GM18499 (cell line): ENCODE data around the gene EXOC1.

Experiments used
- ATAC-seq: cut with Tn5 transposase; IDR thresholded peaks from one replicate; pipeline ENCODE4 v1.9.1; 2021; ENCODE audit warnings: moderate number of reproducible peaks; ENCODE audit not compliant: insufficient read depth, unreplicated experiment

Gene EXOC1

DNA sequence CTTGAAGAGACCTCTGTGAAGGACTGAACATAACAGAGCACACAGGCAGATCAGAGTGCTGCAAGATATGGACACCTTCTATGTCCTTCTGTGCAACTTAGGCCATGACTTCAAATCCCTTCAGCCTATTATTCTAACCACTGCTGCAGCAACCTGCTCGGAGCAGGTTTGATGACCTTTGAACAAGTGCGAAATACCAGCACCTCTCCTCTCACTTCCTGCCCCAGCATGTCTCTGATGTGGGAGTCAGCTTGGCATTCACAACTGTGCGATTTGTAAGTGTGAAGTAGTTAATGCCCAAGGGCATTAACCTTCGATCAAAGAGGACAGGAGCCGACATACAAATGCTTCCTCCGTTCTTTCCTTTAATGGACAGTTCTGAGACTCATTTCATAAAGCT lies 1.6 kb upstream of the EXOC1 start:
- no peak for ATAC-seq

DNA sequence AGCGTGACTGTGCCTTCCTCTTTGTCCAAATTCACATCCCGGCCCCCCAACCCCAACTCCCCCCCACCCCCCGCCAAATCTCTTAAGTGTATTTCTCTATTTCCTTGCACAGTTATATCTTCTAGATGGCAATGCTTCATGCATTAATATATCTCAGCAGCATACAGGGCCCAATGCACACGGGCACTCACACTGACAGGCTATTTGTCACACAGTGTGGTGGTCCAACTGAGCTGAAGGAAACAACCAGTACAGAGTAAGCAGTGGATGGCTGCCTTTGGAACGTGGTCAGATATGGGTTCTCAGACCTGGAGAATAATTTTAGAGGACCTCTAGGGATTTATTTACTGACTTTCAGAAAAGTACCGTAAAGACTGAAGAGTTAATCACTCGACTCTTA lies 681 bp downstream of the EXOC1 start:
- no peak for ATAC-seq

DNA sequence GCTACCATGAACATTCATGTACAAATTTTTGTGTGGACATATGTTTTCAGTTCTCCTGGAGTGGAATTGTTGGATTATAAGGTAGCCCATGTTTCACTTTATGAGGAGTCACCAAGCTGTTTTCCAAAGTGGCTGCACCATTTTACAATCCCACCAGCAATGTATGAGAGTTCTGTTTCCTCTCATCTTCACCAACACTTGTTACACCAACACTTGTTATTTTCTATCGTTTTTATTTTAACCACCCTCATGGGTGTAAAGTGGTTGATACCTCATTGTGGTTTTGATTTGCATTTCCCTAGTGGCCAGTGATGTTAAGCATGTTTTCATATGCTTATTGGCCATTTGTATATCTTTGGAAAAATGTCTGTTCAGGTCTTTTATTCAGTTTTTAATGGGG lies 4.1 kb downstream of the EXOC1 start:
- no peak for ATAC-seq

DNA sequence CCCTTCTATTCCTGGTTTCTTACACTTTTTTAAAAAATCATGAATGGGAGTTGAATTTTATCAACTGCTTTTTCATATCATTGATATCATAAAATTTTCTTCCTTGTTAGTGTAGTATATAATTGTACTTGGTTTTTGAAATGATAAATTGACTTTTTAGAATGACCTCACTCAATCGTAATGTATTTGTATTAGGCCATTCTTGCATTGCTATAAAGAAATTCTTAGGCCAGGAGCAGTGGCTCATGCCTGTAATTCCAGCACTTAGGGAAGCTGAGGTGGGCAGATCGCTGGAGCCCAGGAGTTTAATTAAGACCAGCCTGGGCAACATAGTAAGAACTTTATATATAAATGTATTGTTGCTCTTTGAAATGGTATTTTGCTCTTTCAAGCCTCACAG lies 6.3 kb downstream of the EXOC1 start:
- ATAC-seq = no peak

DNA sequence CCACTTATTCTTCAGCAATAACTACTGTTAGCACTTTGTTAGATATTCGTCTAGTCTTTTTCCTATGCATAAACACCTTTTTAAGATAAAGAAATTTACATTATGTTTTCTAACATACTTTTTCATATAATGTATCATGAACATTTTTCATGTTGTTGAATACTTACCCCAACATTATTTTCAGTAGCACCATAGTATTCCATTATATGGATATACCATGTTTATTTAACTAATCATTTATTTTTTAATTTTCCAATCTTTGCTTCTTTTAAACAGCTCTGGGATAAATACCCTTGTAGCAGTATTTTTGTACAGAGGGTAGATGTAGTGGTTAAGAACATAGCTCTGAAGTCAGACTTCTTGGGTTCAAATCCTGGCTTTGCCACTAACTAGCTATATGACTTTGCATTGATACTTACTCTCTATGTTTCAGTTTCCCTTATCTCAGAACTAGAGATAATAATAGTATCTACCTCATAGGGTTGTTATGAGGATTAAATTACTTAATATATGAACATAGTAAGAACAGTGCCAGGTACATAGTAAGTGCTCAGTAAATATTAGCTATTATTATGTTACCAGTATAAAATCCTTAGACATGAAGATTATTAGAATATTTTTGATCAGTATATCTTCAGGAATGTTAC lies 11.3 kb downstream of the EXOC1 start:
- ATAC-seq = no peak

DNA sequence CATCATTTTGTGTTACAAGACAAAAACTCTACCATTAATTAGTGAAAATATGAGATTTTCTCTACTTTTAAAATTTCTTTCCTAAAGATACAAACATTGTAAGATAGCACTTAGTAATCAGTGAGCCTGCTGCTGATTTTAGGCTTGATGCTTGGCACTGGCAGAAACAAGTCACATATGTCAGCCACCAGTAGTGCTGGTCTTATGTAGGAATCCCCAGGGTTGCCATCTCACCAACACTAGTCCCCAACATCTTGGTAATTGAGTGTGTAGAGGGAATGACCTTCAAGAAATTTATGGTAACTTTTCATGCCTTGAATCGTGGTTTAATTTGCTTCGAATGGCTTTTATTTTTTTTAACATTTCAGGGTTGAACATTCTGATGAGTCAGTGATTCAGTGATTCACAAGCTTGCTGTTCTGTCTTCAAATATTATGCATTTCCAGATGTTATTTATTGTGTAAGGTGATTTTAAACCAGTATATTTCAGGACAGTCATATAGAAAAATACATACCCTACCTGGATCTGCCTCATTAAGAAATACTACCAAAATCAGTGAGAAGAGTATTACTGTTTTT lies 11.9 kb downstream of the EXOC1 start:
- ATAC-seq = no peak

DNA sequence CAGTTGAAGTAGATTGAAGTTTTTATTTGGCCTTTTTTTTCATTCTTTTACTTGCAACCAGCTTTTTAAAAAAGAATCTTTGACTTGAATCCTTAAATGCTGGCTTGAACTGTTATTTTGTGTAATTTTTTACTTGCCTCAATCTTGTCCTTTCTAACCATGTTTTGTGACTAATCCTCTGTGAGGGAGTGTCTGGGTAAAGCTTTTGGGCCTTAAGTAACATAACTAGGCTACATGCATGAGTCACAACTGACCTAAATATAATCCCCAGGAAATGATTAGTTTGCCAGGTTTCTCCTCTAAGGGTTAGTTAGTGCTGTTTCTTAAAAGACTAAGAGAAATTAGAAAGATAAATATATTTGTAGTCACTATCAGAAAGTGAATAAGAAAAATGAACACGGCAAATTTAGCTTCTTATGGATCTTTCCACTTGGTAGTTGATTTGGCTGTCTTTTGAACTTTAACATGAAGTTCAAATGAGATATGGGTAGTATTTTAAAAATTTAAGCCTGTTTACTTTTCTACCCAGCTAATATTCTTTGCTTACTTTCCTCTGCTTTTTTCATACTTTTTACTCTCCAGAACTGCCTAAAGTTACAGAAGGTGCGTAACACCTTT lies 13.0 kb downstream of the EXOC1 start:
- peak; percentile 91 for ATAC-seq

DNA sequence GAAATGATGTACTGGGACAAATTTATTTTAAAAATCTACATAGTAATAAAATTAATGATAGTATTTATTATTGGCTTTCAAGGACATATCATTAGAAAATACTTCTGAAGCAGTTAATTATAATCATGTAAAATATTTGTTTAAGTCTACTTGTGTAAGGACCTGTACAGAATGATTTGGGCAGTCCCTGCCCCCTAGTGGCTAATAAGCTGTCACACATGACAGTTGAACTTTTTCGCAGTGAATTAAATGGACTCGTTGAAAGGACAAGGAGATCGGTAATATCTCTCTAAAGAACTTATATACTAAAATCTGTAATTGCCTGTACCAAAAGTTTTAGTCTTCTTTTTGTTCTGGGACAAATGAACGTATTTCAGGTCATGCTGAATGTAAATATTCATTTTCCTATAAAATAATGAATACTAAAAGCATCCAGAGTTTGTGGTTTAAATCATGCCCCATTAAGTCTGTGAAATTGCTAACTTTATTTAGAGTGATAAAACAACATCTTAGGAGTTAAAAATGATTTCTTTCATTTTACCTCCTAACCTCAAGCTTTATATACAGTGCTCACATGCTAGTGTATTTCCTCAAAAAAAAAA lies 13.6 kb downstream of the EXOC1 start:
- no peak for ATAC-seq

DNA sequence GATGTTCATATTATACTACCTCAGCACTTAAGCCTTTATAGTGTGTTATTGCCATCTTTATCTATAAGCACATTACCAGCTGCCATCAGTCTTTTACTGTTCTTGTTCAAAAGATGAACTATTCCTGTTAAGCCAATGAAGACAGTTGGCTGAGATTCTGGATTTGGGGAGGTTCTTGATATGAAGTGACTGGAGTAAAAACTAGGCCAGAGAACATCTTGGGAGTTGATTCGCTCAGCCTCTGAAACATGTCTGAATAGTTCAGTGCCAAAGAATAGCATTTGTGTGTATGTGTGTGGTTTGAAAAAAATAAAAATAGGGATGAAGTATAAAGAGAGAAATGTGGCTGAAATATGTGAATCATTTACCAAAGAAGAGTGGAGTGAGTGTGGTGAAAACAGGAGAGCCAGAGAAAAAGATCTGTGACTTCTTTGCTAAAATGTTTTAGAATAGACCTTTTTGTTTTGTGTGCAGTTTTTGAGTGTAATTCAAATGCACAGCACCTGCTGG lies 15.2 kb downstream of the EXOC1 start:
- ATAC-seq = no peak

DNA sequence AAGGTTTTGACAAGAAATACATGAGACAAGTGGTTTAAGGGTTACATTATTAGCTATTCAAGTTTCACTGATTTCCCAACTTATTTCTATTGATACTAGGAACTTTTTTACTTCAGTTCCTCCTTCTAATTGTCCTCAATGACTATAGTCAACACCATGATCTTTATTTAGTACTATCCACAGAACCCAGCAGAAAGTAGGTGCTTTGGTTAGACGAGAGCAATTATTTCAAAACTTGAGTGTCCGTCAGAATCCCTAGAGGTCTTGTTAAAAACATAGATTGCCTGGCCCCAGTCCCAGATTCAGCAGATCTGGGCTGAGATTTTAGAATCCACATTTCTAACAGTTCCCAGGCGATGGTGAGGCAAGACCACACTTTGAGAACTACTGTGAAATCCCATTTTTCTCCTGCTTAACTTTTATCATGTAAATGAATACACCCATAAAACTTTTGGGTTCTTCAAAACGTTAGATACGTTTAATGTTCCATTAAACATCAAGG lies 17.9 kb downstream of the EXOC1 start:
- no peak for ATAC-seq

DNA sequence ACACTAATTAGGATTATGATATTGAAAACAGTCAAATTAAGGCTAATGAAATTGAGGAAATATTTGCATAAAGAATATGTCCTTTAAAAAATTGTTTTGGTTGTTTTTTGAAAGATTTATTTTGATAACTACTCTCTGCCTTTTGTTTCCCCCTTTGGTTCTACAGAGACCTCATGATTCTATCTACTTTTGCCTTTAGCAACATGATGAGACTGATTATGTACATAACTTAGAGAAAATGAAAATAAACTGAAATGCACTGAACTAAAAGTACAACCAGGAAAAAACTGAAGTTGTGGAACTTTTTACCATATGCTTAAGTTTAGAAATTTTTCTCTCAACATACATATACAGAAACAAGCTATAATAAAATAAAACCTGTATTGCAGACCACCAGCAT lies 21.4 kb downstream of the EXOC1 start:
- no peak for ATAC-seq

DNA sequence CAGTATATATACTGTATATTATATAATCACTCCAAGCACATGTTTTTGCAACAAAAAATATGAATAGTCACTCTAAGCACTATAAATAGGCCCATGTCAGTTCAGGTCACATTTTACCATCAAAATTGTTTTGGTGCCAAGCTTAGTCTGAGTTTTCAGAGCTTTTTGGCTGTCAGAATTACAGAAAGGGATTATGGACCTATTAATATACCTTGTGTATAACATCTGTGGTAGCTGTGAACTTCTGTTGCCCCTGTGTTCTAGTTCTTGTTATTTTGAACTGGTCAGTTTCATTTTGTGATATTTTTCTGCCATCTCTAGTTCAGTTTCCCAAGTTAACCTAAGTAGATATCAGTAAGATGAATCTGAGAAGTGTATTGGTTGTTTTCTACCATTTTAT lies 22.9 kb downstream of the EXOC1 start:
- ATAC-seq = no peak

DNA sequence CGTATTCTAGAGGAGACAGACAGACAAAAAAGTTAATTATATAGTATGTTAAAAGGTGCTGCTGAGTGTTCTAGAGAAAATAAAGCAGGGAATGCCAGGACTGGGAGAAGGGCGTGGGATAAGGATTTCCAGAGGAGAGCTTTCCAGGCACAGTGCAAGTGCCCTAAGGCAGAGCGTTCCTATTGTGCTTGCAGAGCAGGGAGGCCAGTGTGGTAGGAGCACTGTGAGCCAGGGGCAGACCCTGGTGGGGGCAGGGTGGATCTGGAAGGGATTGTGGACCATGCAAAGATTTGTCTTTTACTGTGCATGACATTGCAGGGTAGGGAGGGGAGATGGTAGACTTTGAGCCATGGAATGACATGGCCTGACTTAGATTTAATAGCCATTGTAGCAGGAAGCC lies 25.8 kb downstream of the EXOC1 start:
- ATAC-seq = no peak

DNA sequence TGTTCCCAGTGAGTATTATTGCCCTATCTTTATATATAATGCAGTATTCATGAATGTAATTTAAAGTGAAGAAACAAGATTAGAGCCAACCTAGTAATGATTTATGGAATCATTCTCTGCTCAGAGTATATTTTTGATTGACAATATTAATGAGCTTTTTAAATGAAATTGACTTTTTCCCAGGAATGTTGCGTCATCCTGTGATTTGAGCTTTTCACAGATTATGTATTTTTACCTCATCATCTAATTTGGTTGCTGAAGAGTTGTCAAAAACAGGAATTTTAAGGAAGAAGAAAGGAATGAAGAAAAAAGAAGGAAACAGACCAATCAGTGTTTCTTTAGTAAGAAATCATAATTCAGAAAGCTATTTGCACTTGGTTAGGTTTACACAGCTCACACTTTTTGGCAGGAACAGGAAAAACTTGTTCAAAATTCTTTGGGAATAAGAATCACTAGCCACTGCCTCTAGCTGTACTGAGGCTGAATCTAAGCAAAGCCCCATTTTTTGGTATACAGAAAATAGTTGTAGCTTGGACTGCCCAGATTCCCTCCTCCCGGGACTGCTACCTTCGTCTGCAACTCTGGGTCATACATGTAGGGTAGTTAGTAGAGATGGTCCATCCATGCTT lies 27.3 kb downstream of the EXOC1 start:
- no peak for ATAC-seq

DNA sequence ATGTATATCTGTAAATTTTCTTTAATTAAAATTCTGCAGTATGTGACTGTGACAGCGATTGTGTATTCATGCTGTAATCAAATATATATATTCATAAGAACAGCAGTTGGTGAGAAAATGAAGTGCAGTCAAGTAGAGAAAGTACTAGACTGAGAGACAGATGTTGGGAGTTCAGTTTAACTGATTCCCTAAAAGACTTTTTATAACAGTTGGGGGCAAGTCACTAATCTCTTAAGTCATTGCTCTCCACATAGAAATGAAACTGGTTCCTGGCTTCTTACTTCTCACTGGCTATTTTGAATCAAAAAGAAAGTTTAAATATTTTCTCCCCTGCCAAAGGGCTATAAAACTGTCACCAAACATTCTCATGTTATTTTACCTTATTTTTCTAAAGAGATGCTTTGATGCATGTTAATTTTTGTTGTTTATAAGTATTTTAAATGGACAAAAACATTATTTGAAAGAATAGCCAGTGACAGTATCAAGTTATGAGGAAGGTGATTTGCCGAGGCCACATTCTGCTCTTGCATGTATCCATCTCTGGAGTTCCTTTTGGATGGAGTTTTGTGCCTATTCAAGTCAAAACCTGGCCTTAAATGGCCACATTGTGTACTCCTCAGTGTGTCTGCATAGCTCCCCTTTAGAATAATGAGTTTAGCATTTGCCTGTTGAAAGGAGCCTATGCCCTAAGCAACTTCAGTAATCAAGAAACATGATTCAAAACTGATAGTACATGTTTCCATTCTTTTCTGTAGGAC lies 30.8 kb downstream of the EXOC1 start:
- ATAC-seq = no peak

DNA sequence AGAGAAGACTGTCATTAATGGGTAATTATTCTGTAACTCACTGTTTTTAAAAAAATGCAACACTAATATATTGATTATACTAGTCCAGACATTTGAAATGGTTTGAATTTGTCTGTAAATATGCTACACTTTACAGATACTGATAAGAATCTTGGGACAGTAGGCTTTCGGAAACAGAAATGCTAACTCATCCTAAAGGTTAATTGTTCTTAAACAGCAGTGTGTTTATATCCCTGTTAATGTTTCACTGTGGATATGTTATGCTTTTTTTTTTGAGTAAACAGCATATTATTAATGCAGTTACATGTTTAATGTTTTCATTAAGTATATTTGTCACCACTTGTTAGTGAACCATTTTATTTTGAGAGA lies 31.4 kb downstream of the EXOC1 start:
- no peak for ATAC-seq

DNA sequence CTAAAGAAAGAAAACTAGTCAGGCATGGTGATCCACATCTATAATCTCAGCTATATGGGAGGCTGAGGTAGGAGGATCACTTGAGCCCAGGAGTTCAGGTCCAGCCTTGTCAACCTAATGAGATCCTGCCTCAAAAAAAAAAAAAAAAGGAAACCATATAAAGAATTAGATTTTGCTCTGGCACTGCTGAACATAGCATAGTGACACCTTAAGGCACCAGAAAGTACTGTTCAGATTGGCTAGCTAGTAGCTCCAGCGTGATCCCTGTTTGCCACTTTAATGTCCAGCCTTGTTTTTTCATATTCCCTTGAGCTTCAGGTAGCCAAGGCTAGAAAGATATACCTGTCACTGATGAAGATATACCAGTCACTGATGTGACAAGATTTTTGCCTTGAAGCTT lies 34.1 kb downstream of the EXOC1 start:
- ATAC-seq = no peak

DNA sequence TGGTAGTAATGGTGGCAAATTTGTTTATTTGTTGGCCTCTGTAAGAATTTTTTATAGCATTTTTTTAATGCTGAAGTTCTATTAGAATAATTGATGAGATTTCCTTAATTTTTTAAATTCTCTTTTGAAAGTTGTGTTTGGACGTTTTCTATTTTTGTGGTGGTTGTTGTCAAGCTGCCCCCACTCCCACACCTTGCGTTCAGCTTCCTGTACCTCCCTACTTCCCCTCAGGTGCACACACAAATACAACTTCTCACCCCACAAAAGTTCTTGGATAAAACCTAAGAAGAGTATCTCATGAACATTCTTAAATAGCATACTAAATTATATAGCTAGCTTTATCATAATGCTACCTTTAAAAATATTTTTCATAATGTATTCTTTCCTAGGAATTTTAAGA lies 38.7 kb downstream of the EXOC1 start:
- no peak for ATAC-seq

DNA sequence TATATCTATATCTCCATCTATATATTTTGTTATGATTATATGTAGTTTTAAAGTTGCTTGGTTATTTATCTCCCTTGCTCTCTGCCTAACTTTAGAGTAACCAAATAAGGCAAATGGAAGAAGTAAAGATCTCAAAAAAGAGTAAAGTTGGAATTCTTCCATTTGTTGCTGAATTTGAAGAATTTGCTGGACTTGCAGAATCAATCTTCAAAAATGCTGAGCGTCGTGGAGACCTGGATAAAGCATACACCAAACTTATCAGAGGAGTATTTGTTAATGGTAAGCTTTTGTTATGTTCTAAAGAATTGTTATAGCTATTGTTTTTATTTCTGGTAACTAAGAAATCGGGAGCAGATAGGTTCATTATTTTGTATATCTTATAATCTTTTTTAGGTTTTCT lies 43.2 kb downstream of the EXOC1 start:
- no peak for ATAC-seq

DNA sequence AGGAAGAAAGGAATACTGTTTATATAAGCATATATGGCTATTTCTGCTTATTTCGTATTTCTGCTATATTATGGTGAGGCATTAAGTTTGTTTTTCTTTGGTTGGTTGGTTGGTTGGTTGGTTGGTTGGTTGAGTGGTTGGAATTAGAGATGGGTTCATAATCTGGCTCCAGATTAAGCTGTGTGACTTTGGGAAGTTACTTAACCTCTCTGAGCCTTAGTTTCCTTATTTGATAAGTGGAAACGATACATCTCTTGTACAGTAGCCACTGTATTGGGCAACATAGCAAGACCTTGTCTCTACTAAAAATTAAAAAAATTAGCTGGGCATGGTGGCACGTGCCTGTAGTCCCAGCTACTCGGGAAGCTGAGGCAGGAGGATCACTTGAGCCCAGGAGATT lies 49.2 kb downstream of the EXOC1 start:
- no peak for ATAC-seq
